SK-N-MC (cell line): ENCODE results near the gene PRDM15.

Experiments used
- EZH2 ChIP-seq: fragments of 200-600 bp; sonication (generic); IDR thresholded peaks from one replicate; pipeline ENCODE4 v1.6.1; 2017; ENCODE audit warnings: antibody characterized with exemption
- FOXP2 ChIP-seq: optimal IDR thresholded peaks from 2 replicates; pipeline ENCODE3; 2011; ENCODE audit warnings: mild to moderate bottlenecking, moderate library complexity; ENCODE audit not compliant: insufficient read depth; ENCODE audit errors: extremely low read length, control extremely low read depth
- POLR2AphosphoS5 ChIP-seq: IDR thresholded peaks from 2 replicates; pipeline ENCODE4 v1.6.1; 2012; ENCODE audit warnings: mild to moderate bottlenecking, low read depth, low read length, borderline replicate concordance

DNA sequence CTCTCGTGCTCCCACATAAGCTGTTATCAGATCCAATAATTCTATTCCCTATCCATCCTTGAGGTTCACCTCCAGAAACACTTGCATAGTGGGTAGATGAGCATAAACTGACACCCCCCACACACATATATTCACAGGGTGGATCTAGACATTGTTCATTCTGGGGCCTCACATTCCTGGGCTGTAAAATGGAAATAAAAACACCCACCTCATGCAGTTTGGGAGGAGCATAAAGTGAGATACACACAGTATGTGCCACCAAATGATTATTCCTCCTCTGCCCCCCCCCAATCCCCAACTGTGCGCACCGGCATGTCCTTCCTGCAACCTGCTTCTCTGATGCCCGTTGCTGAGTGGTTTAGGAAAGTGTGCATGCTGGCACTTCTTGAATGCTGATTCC lies 17.9 kb downstream of the PRDM15 start:
- TF ChIP-seq POLR2AphosphoS5 (no peak), EZH2 (no peak), FOXP2 (no peak)
